WTC11 (cell line): ENCODE results near the gene MGRN1.

Source experiments
- CBFB ChIP-seq: sonication (generic); formaldehyde crosslinking; IDR thresholded peaks from 2 replicates; pipeline ENCODE4 v1.8.1; 2022; ENCODE audit warnings: mild to moderate bottlenecking, low read depth, missing genetic modification reagents
- CREB1 ChIP-seq: sonication (generic); formaldehyde crosslinking; IDR thresholded peaks from 2 replicates; pipeline ENCODE4 v1.8.0; 2023; ENCODE audit warnings: mild to moderate bottlenecking, missing genetic modification reagents
- ELF4 ChIP-seq: sonication (generic); formaldehyde crosslinking; IDR thresholded peaks from 2 replicates; pipeline ENCODE4 v1.8.1; 2022; ENCODE audit warnings: low read depth, mild to moderate bottlenecking, moderate library complexity, missing genetic modification reagents
- JUN ChIP-seq: sonication (generic); formaldehyde crosslinking; IDR thresholded peaks from 2 replicates; pipeline ENCODE4 v1.8.0; 2023; ENCODE audit warnings: mild to moderate bottlenecking, missing genetic modification reagents
- NFE2L1 ChIP-seq: sonication (generic); formaldehyde crosslinking; IDR thresholded peaks from 2 replicates; pipeline ENCODE4 v1.8.1; 2023; ENCODE audit warnings: missing genetic modification reagents
- NFYB ChIP-seq: sonication (generic); formaldehyde crosslinking; conservative IDR thresholded peaks from 2 replicates; pipeline ENCODE4 v1.8.0; 2022; ENCODE audit warnings: low read depth, missing genetic modification reagents
- TEAD1 ChIP-seq: sonication (generic); formaldehyde crosslinking; IDR thresholded peaks from 2 replicates; pipeline ENCODE4 v1.8.0; 2022; ENCODE audit warnings: mild to moderate bottlenecking, missing genetic modification reagents
- TF ChIP-seq, protein P1 (sequence below): sonication (generic); formaldehyde crosslinking; conservative IDR thresholded peaks from 2 replicates; pipeline ENCODE4 v1.8.1; 2022; ENCODE audit warnings: mild to moderate bottlenecking, missing genetic modification reagents
- TF ChIP-seq, protein P2 (sequence below): fragments of 200-600 bp; IDR thresholded peaks from 2 replicates; pipeline ENCODE4 v1.8.0; 2022; ENCODE audit warnings: antibody characterized with exemption
- TF ChIP-seq, protein P3 (sequence below): sonication (generic); formaldehyde crosslinking; IDR thresholded peaks from 2 replicates; pipeline ENCODE4 v1.8.0; 2023; ENCODE audit warnings: missing genetic modification reagents
- TF ChIP-seq, protein P4 (sequence below): sonication (generic); formaldehyde crosslinking; IDR thresholded peaks from 2 replicates; pipeline ENCODE4 v1.8.1; 2022; ENCODE audit warnings: mild to moderate bottlenecking, moderate library complexity, missing genetic modification reagents

DNA sequence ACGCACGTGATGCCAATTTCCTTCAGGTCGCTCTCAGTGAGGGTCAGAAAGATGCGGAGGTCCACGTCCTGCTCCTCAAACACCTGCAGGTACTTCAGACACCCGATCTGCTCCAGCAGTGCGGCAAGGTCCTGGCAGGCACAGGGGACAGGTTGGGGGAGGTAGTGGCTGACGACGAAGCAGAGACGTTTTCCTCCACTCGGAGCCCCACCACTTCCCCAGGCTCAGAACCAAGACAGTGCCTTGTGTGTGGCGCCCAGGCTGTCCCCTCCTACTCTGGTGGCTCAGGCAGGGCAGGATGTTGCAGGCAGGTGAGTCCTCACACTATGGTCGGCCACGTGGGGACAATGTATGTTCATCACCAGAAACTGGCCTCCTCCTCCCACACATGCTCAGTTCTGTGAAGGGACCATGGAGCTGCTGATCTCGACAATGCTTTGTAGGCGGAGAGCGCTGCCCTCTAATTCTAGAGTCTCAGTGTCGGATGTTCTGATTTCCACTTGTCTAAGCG is 74.5 kb downstream of the MGRN1 start:
- TF ChIP-seq CREB1 (CRISPR knock-in tag) (no peak), JUN (CRISPR knock-in tag) (no peak), TEAD1 (CRISPR knock-in tag) (no peak), CBFB (CRISPR knock-in tag) (no peak), ELF4 (no peak), NFYB (CRISPR knock-in tag) (no peak), NFE2L1 (no peak)
- TF ChIP-seq, protein P1, sequence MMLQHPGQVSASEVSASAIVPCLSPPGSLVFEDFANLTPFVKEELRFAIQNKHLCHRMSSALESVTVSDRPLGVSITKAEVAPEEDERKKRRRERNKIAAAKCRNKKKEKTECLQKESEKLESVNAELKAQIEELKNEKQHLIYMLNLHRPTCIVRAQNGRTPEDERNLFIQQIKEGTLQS (CRISPR knock-in tag): no peak
- TF ChIP-seq, protein P2, sequence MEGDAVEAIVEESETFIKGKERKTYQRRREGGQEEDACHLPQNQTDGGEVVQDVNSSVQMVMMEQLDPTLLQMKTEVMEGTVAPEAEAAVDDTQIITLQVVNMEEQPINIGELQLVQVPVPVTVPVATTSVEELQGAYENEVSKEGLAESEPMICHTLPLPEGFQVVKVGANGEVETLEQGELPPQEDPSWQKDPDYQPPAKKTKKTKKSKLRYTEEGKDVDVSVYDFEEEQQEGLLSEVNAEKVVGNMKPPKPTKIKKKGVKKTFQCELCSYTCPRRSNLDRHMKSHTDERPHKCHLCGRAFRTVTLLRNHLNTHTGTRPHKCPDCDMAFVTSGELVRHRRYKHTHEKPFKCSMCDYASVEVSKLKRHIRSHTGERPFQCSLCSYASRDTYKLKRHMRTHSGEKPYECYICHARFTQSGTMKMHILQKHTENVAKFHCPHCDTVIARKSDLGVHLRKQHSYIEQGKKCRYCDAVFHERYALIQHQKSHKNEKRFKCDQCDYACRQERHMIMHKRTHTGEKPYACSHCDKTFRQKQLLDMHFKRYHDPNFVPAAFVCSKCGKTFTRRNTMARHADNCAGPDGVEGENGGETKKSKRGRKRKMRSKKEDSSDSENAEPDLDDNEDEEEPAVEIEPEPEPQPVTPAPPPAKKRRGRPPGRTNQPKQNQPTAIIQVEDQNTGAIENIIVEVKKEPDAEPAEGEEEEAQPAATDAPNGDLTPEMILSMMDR: no peak
- TF ChIP-seq, protein P3, sequence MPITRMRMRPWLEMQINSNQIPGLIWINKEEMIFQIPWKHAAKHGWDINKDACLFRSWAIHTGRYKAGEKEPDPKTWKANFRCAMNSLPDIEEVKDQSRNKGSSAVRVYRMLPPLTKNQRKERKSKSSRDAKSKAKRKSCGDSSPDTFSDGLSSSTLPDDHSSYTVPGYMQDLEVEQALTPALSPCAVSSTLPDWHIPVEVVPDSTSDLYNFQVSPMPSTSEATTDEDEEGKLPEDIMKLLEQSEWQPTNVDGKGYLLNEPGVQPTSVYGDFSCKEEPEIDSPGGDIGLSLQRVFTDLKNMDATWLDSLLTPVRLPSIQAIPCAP (CRISPR knock-in tag): no peak
- TF ChIP-seq, protein P4, sequence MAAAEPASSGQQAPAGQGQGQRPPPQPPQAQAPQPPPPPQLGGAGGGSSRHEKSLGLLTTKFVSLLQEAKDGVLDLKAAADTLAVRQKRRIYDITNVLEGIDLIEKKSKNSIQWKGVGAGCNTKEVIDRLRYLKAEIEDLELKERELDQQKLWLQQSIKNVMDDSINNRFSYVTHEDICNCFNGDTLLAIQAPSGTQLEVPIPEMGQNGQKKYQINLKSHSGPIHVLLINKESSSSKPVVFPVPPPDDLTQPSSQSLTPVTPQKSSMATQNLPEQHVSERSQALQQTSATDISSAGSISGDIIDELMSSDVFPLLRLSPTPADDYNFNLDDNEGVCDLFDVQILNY (CRISPR knock-in tag): no peak
